Urinary bladder (tissue), 4 donors: ENCODE results near the gene BCL7C. TPM values are rescaled to one million over a fixed set of nuclear protein-coding genes. Genes with fewer than 3 reads are reported as not detected.

Experiments used
- DNase-seq: peaks from one replicate; pipeline ENCODE4 v3.0.0-alpha.2; 2015; ENCODE audit errors: extremely low spot score
- H3K27ac ChIP-seq: one replicate; pipeline ENCODE4 v1.5.1; 2013; ENCODE audit warnings: low read depth, mild to moderate bottlenecking, moderate library complexity
- H3K36me3 ChIP-seq: one replicate; pipeline ENCODE4 v1.6.1; 2013; ENCODE audit warnings: mild to moderate bottlenecking, moderate library complexity; ENCODE audit not compliant: insufficient read depth
- H3K4me1 ChIP-seq: one replicate; pipeline ENCODE4 v1.6.1; 2013; ENCODE audit warnings: mild to moderate bottlenecking, moderate library complexity; ENCODE audit not compliant: insufficient read depth
- H3K4me3 ChIP-seq: one replicate; pipeline ENCODE4 v1.5.1; 2013; ENCODE audit warnings: low read depth, low read length
- WGBS: extraction: QIAGEN DNeasy Blood & Tissue Kit; methylation state at CpG from one replicate; pipeline ENCODE4 v1.1.7; 2013; 5-methylcytosine and 5-hydroxymethylcytosine counted together
- polyA plus RNA-seq: library from polyadenylated mRNA; stranded (reverse); fragments of 200-250 nt; gene quantifications from one replicate; pipeline ENCODE4 v1.2.3, GENCODE V29; 2013
- total RNA-seq: library from RNA; depleted of rRNA; stranded (reverse); fragments of >200 nt; gene quantifications from one replicate; pipeline ENCODE4 v1.2.3, GENCODE V29; 2014
- donor health status: healthy with polysubstance abuse.
- donor health status: healthy.

Gene BCL7C
- total and polyA plus RNA-seq, 2 donors, result 31.7 to 33.2 TPM

GRCh38 chr16:30912794-30913412 is 19.0 kb upstream of the BCL7C start:
- WGBS, result 82% methylated on average over 6 of the region's 6 CpGs
- no peaks in the 10 kb centered on the region for H3K4me1 ChIP-seq
- H3K4me3 ChIP-seq, result no peak overlapping the region
- DNase-seq, result no peak
- H3K27ac ChIP-seq, result no peak overlapping the region
- H3K36me3 ChIP-seq, result no peaks in the 10 kb centered on the region

- DNase-seq, result no peak
- no peaks in the 10 kb centered on the region for H3K36me3 ChIP-seq
- no peak overlapping the region for H3K4me3 ChIP-seq
- H3K4me1 ChIP-seq, result no peaks in the 10 kb centered on the region
- H3K27ac ChIP-seq, result no peak overlapping the region
- WGBS, result 66% methylated on average over 18 of the region's 18 CpGs
Observed at GRCh38 chr16:30910427-30911029, 16.7 kb upstream of the BCL7C start.

DNA sequence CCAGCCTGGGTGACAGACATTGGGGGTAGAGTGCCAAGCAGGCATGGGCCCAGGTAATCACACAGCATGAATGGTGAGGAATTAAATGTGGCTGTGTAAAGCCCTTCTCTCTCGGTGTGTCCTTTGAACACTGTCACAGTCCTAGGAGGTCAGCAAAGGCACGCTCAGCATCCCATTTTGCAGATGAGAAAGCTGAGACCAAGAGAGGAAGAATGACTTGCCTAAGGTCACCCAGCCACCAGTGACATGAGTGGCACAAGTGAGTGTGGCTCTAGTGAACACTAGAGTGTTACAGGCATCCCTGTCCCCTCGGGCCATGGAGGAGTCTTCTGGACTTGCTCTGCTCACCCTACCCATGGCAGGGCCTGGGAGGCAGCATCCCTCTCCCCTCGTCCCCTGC is 13.2 kb upstream of the BCL7C start:
- H3K4me3 ChIP-seq, result no peak overlapping the region
- no peak for DNase-seq
- no peaks in the 10 kb centered on the region for H3K4me1 ChIP-seq
- H3K27ac ChIP-seq, result no peak overlapping the region
- WGBS, result 85% methylated on average over 4 of the region's 4 CpGs
- no peaks in the 10 kb centered on the region for H3K36me3 ChIP-seq

GRCh38 chr16:30904114-30904780 is 10.4 kb upstream of the BCL7C start:
- Histone ChIP-seq H3K36me3 (no peaks in the 10 kb centered on the region), H3K4me3 (no peak overlapping the region), H3K4me1 (no peaks in the 10 kb centered on the region), H3K27ac (no peak overlapping the region)
- WGBS, result 87% methylated on average over 19 of the region's 19 CpGs
- DNase-seq, result no peak

- Histone ChIP-seq H3K27ac (no peak overlapping the region), H3K36me3 (no peaks in the 10 kb centered on the region)
Observed at GRCh38 chr16:30903596-30903995, 9.7 kb upstream of the BCL7C start.

DNA sequence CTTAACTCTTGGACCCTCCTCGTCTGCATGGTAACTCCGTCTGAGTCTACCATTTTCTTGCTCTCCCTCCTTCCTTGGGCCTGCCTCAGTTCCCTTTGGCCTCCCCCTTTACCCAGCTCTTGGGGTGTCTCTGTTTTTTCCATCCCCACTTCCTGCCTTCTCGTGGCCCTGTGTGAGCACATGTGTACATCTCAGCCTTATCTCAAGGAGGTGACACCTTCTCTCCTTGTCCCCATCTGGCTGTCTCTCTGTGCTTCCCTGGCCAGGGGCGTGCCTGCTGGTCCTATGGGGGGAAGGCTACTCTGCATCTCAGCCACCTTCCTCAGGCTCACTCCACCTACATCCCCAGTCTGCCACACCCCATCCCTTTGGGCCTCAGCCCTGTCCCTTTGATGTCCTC is 9.1 kb upstream of the BCL7C start:
- Histone ChIP-seq H3K36me3 (no peaks in the 10 kb centered on the region), H3K4me3 (no peak overlapping the region), H3K4me1 (no peaks in the 10 kb centered on the region), H3K27ac (peak overlapping the region; percentile 32)
- WGBS, result 78% methylated on average over 4 of the region's 4 CpGs
- DNase-seq, result no peak

More at GRCh38 chr16:30903596-30903995, 9.7 kb upstream of the BCL7C start:
- Histone ChIP-seq H3K4me1 (no peaks in the 10 kb centered on the region), H3K4me3 (no peak overlapping the region)
- WGBS, result 82% methylated on average over 4 of the region's 4 CpGs
- DNase-seq, result no peak

DNA sequence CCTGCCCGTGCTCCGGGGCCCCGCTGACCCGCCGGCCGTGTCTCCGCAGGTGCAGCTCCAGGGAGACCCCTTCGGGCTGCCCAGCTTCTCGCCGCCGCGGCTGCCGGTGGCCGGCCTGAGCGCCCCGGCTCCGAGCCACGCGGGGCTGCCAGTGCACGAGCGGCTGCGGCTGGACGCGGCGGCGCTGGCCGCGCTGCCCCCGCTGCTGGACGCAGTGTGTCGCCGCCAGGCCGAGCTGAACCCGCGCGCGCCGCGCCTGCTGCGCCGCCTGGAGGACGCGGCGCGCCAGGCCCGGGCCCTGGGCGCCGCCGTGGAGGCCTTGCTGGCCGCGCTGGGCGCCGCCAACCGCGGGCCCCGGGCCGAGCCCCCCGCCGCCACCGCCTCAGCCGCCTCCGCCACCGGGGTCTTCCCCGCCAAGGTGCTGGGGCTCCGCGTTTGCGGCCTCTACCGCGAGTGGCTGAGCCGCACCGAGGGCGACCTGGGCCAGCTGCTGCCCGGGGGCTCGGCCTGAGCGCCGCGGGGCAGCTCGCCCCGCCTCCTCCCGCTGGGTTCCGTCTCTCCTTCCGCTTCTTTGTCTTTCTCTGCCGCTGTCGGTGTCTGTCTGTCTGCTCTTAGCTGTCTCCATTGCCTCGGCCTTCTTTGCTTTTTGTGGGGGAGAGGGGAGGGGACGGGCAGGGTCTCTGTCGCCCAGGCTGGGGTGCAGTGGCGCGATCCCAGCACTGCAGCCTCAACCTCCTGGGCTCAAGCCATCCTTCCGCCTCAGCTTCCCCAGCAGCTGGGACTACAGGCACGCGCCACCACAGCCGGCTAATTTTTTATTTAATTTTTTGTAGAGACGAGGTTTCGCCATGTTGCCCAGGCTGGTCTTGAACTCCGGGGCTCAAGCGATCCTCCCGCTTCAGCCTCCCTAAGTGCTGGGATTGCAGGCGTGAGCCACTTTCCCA is 8.4 kb upstream of the BCL7C start:
- WGBS, result 10% methylated on average over 99 of the region's 99 CpGs
- H3K4me3 ChIP-seq, result peak overlapping the region; percentile 69
- DNase-seq, result no peak

GRCh38 chr16:30901201-30902028 is 7.5 kb upstream of the BCL7C start:
- DNase-seq, result no peak
- Histone ChIP-seq H3K4me3 (peak overlapping the region; percentile 69), H3K27ac (peak overlapping the region; percentile 81), H3K4me1 (no peaks in the 10 kb centered on the region), H3K36me3 (no peaks in the 10 kb centered on the region)
- 36% methylated on average over 6 of the region's 6 CpGs for WGBS

More for the DNA sequence above, 8.4 kb upstream of the BCL7C start:
- Histone ChIP-seq H3K4me1 (no peaks in the 10 kb centered on the region), H3K36me3 (no peaks in the 10 kb centered on the region), H3K27ac (peak overlapping the region; percentile 93)

DNA sequence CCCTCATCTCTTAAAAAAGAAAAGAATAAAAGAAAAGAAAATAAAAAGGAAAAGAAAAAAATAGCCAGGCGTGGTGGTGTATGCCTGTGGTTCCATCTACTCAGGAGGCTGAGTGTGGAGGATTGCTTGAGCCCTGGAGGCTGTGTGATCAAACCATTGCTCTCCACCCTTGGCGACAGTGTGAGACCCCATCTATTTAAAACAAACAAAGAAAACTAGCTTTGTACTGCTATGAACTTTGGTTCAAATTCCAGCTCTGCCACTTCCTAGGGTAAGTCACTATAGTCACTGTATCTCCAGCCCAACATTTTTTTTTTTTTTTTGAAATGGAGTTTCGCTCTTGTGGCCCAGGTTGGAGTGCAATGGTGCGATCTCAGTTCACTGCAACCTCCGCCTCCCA is 6.7 kb upstream of the BCL7C start:
- H3K4me1 ChIP-seq, result no peaks in the 10 kb centered on the region
- no peak overlapping the region for H3K27ac ChIP-seq
- 97% methylated on average over 5 of the region's 5 CpGs for WGBS
- H3K4me3 ChIP-seq, result no peak overlapping the region
- no peak for DNase-seq
- H3K36me3 ChIP-seq, result no peaks in the 10 kb centered on the region

GRCh38 chr16:30899794-30900193 is 5.9 kb upstream of the BCL7C start:
- H3K27ac ChIP-seq, result no peak overlapping the region
- no peak overlapping the region for H3K4me3 ChIP-seq
- H3K4me1 ChIP-seq, result no peaks in the 10 kb centered on the region
- no peak for DNase-seq
- H3K36me3 ChIP-seq, result no peaks in the 10 kb centered on the region
- WGBS, result 87% methylated on average over 2 of the region's 2 CpGs

- Histone ChIP-seq H3K27ac (peak overlapping the region; percentile 100), H3K4me3 (peak overlapping the region; percentile 49), H3K36me3 (no peaks in the 10 kb centered on the region), H3K4me1 (no peaks in the 10 kb centered on the region)
- peak; percentile 81 for DNase-seq
- 17% methylated on average over 31 of the region's 31 CpGs for WGBS
Observed at GRCh38 chr16:30896889-30897733, 3.2 kb upstream of the BCL7C start.

GRCh38 chr16:30896261-30896888 is 2.5 kb upstream of the BCL7C start, which contains the start of gene CTF1:
CTF1 (plus strand) TSS chr16:30896614; CDS start chr16:30896644, 30 bp downstream.
- no peaks in the 10 kb centered on the region for H3K4me1 ChIP-seq
- DNase-seq, result peak; percentile 83
- H3K27ac ChIP-seq, result peak within 1 kb of the TSS; percentile 100
- no peaks in the 10 kb centered on the region for H3K36me3 ChIP-seq
- 6% methylated on average over 31 of the region's 31 CpGs for WGBS
- peak within 1 kb of the TSS; percentile 49 for H3K4me3 ChIP-seq
